ENCODE results near the gene SPDYE4.

- TF ChIP-seq CTCF (IDR thresholded peaks at IDR 0.05) (no peak), ZFX (IDR thresholded peaks at IDR 0.05; ENCODE audit: borderline replicate concordance) (no peak)
These were observed 47.5 kb downstream of the SPDYE4 start for GRCh38 chr17:8710813-8711212.

Data from 22Rv1 (cell line).